ENCODE results near the gene CLPTM1. TPM values are rescaled to one million over a fixed set of nuclear protein-coding genes. Genes with fewer than 3 reads are reported as not detected.

Gene CLPTM1
- total and polyA plus RNA-seq, 2 experiments from 2014 or later = 59.6 to 71.4 TPM

DNA sequence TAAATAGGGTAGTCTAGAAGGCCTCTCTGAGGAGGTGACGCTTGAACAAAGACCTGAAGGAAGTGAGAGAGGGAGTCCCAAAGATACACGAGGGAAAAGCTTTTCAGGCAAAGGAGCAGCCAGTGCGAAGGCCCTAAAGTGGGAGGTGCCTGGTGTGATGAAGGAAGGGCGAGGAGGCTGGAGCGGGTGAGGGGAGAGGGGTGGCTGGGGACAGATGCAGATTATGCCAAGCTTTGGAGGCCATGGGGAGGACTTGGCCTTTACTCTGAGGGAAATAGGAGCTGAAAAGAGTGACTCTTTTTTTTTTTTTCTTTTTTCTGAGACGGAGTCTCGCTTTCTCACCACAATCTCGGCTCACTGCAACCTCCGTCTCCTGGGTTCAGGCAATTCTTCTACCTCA, 2.9 kb downstream of the CLPTM1 start:
- DNase-seq (ENCODE audit: low read depth in 1 of 2, low spot score in 1 of 2) = no peak
- H3K27ac ChIP-seq = peak overlapping the region; percentile 16
- H3K4me3 ChIP-seq = no peak overlapping the region
- no peaks in the 10 kb centered on the region for H3K27me3 ChIP-seq
- H3K4me1 ChIP-seq (ENCODE audit: low read depth) = peaks cover 9% of the 10 kb centered on the region
- H3K9me3 ChIP-seq (ENCODE audit: low read depth) = no peaks in the 10 kb centered on the region
- TF ChIP-seq CTCF (IDR thresholded peaks at IDR 0.05; ENCODE audit: low read depth, low read length) = no peak
- no peaks in the 10 kb centered on the region for H3K36me3 ChIP-seq

DNA sequence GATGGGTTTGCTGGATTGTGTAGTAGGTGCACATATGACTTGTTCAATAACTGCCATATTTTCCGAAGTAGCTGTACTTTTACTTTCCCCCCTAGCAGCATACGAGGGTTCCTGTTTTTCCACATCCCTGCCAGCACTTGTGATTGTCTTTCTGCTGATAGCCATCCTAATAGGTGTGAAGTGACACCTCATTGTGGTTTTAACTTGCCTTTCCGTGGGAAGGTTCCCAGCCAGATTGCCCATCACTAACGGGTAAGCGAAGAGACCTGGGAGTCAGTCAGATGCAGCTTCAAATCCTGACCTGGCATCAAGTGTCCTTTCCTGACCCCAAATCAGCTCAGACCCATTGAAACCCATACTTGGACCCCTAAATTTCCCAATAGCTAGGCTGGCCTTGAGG, 4.5 kb downstream of the CLPTM1 start:
- TF ChIP-seq CTCF (IDR thresholded peaks at IDR 0.05; ENCODE audit: low read depth, low read length) = no peak
- H3K9me3 ChIP-seq (ENCODE audit: low read depth) = no peaks in the 10 kb centered on the region
- no peak overlapping the region for H3K4me3 ChIP-seq
- no peaks in the 10 kb centered on the region for H3K27me3 ChIP-seq
- H3K4me1 ChIP-seq (ENCODE audit: low read depth) = peaks cover 9% of the 10 kb centered on the region
- H3K36me3 ChIP-seq = peaks cover 4% of the 10 kb centered on the region
- DNase-seq (ENCODE audit: low read depth in 1 of 2, low spot score in 1 of 2) = no peak
- no peak overlapping the region for H3K27ac ChIP-seq

DNA sequence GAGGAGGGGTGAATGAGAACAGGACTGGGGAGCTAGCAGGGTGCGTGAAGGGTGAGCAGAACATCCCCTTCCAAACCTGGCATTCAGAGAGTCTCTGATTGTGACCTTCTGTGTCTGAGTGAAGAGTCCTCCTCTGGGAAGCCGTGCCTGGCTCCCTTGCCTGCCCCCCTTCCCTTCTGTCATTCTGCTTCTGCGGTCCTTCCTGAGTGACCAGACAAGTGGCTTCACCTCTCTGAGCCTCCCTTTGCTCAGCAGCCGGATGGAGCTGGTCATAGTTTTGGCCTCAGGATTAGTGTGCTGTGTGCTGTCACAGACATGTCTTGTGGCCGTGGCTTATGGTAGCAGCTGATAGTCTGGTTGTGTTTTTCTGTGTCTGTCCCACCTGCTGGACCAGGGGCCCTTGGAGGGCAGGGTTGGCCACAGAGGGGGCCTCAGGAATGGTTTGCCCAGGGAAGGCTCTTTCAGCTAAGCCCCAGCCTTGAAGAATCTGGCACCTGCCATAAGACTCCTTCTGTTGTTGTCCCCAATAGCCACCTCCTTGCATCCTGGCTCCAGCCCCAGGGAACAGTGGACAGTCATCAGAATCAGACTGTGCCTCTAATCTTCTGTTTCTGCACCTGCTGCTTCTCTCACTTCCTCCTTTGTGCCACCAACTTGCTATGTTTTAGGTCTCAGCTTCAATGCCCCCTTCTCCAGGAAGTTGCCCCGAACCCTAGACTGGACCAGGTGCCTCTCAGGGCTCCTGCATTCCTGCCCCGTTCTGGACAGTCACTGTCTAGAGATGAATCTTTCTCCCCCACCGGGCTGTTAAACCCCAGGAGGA, 5.9 kb downstream of the CLPTM1 start:
- Histone ChIP-seq H3K9me3 (ENCODE audit: low read depth) (no peaks in the 10 kb centered on the region), H3K27ac (no peak overlapping the region), H3K27me3 (no peaks in the 10 kb centered on the region), H3K36me3 (peaks cover 8% of the 10 kb centered on the region), H3K4me1 (ENCODE audit: low read depth) (peaks cover 8% of the 10 kb centered on the region), H3K4me3 (no peak overlapping the region)
- no peak for DNase-seq (ENCODE audit: low read depth in 1 of 2, low spot score in 1 of 2)
- no peak for TF ChIP-seq CTCF (IDR thresholded peaks at IDR 0.05; ENCODE audit: low read depth, low read length)

DNA sequence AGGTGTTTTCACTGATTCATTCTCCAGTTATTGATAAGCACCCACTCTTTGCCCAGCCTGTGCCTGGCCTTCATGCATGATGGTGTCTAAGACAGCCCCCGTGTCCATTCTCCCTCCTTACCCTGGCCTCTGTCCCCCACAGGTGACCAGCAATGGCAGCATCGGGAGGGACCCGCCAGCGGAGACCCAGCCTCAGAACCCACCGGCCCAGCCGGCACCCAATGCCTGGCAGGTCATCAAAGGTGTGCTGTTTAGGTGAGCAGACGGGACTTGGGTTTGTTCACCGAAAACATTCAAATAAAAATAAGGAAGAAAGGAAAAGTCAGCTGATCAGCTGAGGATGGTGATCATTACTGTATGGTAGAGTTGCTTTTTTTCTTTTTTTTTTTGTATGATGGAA, 6.6 kb downstream of the CLPTM1 start:
- Histone ChIP-seq H3K9me3 (ENCODE audit: low read depth) (no peaks in the 10 kb centered on the region), H3K27me3 (no peaks in the 10 kb centered on the region), H3K27ac (no peak overlapping the region), H3K4me3 (no peak overlapping the region), H3K36me3 (peaks cover 8% of the 10 kb centered on the region), H3K4me1 (ENCODE audit: low read depth) (peaks cover under 1% of the 10 kb centered on the region)
- no peak for DNase-seq (ENCODE audit: low read depth in 1 of 2, low spot score in 1 of 2)
- TF ChIP-seq CTCF (IDR thresholded peaks at IDR 0.05; ENCODE audit: low read depth, low read length) = no peak

DNA sequence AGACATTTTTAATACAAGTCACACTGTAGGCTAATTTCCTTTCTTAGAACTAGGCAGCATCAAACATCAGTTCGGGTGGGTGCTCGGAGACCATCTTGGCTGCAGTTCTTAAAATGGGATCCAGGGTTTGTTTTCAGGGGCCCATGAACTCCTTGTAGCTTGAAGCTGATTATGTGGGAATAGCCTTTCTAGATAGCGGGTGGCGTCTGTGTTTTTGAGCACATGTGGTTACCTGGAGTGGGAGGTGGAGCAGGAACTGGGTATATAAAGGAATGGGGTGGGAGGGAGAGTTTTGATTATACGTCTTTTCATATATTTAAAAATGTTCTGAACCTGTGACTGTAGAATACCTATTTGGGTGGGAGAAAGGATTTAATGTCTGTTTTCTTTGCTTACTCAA, 12.9 kb downstream of the CLPTM1 start:
- Histone ChIP-seq H3K9me3 (ENCODE audit: low read depth) (no peaks in the 10 kb centered on the region), H3K36me3 (peaks cover 13% of the 10 kb centered on the region), H3K4me1 (ENCODE audit: low read depth) (no peaks in the 10 kb centered on the region), H3K27ac (no peak overlapping the region), H3K4me3 (no peak overlapping the region), H3K27me3 (no peaks in the 10 kb centered on the region)
- DNase-seq (ENCODE audit: low read depth in 1 of 2, low spot score in 1 of 2) = no peak
- no peak for TF ChIP-seq CTCF (IDR thresholded peaks at IDR 0.05; ENCODE audit: low read depth, low read length)
